ENCODE data around the gene ABTB2. TPM values are rescaled to one million over a fixed set of nuclear protein-coding genes. Genes with fewer than 3 reads are reported as not detected.

The ABTB2 gene
- total and polyA plus RNA-seq, 9 of the 15 experiments (the other 6 are each of a cell fraction or from before 2014, with no cell fraction given), result 0.03 to 0.18 (median 0.12) TPM; not detected in 2

DNA sequence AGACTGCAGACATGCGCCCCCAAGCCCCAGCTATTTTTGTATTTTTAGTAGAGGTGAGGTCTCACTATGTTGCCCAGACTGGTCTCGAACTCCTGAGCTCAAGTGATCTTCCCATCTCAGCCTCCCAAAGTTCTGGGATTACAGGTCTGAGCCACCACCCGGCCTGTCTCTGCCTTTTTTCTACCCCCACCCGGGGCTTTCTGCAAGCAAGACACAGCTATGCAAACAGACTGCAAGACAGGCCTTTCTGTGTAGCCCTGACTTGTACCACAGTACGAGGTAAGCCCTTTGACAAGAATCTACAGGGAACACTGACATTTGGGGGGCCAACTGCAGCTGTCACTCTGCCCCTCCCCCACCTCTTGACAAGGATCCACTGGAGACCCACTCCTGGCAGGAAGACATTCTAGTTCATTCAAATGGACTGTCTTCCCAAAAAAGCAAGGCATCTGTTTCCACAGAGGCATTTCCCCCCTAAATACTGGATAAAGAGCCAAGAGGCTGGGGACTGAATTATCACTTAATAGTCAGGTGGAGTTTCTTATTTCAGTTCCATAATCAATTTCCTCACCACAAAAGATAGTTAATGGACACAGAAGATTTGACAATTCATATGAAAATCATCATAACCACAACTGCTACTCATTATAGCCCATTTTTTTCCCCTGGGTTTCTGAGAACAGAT lies 118.2 kb downstream of the ABTB2 start (continued):
- TF ChIP-seq, protein P1, sequence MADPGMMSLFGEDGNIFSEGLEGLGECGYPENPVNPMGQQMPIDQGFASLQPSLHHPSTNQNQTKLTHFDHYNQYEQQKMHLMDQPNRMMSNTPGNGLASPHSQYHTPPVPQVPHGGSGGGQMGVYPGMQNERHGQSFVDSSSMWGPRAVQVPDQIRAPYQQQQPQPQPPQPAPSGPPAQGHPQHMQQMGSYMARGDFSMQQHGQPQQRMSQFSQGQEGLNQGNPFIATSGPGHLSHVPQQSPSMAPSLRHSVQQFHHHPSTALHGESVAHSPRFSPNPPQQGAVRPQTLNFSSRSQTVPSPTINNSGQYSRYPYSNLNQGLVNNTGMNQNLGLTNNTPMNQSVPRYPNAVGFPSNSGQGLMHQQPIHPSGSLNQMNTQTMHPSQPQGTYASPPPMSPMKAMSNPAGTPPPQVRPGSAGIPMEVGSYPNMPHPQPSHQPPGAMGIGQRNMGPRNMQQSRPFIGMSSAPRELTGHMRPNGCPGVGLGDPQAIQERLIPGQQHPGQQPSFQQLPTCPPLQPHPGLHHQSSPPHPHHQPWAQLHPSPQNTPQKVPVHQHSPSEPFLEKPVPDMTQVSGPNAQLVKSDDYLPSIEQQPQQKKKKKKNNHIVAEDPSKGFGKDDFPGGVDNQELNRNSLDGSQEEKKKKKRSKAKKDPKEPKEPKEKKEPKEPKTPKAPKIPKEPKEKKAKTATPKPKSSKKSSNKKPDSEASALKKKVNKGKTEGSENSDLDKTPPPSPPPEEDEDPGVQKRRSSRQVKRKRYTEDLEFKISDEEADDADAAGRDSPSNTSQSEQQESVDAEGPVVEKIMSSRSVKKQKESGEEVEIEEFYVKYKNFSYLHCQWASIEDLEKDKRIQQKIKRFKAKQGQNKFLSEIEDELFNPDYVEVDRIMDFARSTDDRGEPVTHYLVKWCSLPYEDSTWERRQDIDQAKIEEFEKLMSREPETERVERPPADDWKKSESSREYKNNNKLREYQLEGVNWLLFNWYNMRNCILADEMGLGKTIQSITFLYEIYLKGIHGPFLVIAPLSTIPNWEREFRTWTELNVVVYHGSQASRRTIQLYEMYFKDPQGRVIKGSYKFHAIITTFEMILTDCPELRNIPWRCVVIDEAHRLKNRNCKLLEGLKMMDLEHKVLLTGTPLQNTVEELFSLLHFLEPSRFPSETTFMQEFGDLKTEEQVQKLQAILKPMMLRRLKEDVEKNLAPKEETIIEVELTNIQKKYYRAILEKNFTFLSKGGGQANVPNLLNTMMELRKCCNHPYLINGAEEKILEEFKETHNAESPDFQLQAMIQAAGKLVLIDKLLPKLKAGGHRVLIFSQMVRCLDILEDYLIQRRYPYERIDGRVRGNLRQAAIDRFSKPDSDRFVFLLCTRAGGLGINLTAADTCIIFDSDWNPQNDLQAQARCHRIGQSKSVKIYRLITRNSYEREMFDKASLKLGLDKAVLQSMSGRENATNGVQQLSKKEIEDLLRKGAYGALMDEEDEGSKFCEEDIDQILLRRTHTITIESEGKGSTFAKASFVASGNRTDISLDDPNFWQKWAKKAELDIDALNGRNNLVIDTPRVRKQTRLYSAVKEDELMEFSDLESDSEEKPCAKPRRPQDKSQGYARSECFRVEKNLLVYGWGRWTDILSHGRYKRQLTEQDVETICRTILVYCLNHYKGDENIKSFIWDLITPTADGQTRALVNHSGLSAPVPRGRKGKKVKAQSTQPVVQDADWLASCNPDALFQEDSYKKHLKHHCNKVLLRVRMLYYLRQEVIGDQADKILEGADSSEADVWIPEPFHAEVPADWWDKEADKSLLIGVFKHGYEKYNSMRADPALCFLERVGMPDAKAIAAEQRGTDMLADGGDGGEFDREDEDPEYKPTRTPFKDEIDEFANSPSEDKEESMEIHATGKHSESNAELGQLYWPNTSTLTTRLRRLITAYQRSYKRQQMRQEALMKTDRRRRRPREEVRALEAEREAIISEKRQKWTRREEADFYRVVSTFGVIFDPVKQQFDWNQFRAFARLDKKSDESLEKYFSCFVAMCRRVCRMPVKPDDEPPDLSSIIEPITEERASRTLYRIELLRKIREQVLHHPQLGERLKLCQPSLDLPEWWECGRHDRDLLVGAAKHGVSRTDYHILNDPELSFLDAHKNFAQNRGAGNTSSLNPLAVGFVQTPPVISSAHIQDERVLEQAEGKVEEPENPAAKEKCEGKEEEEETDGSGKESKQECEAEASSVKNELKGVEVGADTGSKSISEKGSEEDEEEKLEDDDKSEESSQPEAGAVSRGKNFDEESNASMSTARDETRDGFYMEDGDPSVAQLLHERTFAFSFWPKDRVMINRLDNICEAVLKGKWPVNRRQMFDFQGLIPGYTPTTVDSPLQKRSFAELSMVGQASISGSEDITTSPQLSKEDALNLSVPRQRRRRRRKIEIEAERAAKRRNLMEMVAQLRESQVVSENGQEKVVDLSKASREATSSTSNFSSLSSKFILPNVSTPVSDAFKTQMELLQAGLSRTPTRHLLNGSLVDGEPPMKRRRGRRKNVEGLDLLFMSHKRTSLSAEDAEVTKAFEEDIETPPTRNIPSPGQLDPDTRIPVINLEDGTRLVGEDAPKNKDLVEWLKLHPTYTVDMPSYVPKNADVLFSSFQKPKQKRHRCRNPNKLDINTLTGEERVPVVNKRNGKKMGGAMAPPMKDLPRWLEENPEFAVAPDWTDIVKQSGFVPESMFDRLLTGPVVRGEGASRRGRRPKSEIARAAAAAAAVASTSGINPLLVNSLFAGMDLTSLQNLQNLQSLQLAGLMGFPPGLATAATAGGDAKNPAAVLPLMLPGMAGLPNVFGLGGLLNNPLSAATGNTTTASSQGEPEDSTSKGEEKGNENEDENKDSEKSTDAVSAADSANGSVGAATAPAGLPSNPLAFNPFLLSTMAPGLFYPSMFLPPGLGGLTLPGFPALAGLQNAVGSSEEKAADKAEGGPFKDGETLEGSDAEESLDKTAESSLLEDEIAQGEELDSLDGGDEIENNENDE (IDR thresholded peaks at IDR 0.05; ENCODE audit: low read depth, low read length), result no peak
- TF ChIP-seq NFYB (IDR thresholded peaks at IDR 0.05; ENCODE audit: extremely low read depth, insufficient read length), result no peak
- TF ChIP-seq FOSL1 (tag; conservative IDR thresholded peaks at IDR 0.05), result no peak

Data from K562 (cell line).